Stimulated activated naive CD8-positive, alpha-beta T cell treated with anti-CD3 and anti-CD28 coated beads, Interleukin-15, amount 100 ng/mL, for 72 hours (primary cell): ENCODE results near the gene BCAM.
"Not testable (repeated sequence)": the region's sequence is repeated elsewhere in the genome, so short reads cannot be mapped to it uniquely, and the experiment has no call there.

Source experiments
- ATAC-seq: fragments of 150-1000 bp; cut with Tn5 transposase; 2 replicates; pipeline ENCODE4 v1.10.0; 2021; ENCODE audit warnings: mild to moderate bottlenecking, moderate library complexity
- DNase-seq, 2 donors: peaks; one replicate each; pipeline ENCODE4 v3.0.0; 2021 to 2022
- H3K27ac Mint-ChIP-seq, 2 donors: one replicate each; pipeline ENCODE4 v1.8.0; 2022; ENCODE audit warnings: mild to moderate bottlenecking in 2 of 2, mixed read lengths in 2 of 2, moderate library complexity in 2 of 2
- H3K27me3 Mint-ChIP-seq: one replicate; pipeline ENCODE4 v1.8.0; 2022; ENCODE audit warnings: mixed read lengths
- H3K4me1 Mint-ChIP-seq: one replicate; pipeline ENCODE4 v1.8.0; 2022; ENCODE audit warnings: mild to moderate bottlenecking, mixed read lengths
- H3K4me3 Mint-ChIP-seq, 2 donors: one replicate each; pipeline ENCODE4 v1.8.0; 2022; ENCODE audit warnings: mild to moderate bottlenecking in 2 of 2, mixed read lengths in 2 of 2, moderate library complexity in 1 of 2
- H3K9me3 Mint-ChIP-seq, 2 donors: one replicate each; pipeline ENCODE4 v1.8.0; 2022; ENCODE audit warnings: mixed read lengths in 2 of 2

The BCAM gene, protein sequence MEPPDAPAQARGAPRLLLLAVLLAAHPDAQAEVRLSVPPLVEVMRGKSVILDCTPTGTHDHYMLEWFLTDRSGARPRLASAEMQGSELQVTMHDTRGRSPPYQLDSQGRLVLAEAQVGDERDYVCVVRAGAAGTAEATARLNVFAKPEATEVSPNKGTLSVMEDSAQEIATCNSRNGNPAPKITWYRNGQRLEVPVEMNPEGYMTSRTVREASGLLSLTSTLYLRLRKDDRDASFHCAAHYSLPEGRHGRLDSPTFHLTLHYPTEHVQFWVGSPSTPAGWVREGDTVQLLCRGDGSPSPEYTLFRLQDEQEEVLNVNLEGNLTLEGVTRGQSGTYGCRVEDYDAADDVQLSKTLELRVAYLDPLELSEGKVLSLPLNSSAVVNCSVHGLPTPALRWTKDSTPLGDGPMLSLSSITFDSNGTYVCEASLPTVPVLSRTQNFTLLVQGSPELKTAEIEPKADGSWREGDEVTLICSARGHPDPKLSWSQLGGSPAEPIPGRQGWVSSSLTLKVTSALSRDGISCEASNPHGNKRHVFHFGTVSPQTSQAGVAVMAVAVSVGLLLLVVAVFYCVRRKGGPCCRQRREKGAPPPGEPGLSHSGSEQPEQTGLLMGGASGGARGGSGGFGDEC

DNA sequence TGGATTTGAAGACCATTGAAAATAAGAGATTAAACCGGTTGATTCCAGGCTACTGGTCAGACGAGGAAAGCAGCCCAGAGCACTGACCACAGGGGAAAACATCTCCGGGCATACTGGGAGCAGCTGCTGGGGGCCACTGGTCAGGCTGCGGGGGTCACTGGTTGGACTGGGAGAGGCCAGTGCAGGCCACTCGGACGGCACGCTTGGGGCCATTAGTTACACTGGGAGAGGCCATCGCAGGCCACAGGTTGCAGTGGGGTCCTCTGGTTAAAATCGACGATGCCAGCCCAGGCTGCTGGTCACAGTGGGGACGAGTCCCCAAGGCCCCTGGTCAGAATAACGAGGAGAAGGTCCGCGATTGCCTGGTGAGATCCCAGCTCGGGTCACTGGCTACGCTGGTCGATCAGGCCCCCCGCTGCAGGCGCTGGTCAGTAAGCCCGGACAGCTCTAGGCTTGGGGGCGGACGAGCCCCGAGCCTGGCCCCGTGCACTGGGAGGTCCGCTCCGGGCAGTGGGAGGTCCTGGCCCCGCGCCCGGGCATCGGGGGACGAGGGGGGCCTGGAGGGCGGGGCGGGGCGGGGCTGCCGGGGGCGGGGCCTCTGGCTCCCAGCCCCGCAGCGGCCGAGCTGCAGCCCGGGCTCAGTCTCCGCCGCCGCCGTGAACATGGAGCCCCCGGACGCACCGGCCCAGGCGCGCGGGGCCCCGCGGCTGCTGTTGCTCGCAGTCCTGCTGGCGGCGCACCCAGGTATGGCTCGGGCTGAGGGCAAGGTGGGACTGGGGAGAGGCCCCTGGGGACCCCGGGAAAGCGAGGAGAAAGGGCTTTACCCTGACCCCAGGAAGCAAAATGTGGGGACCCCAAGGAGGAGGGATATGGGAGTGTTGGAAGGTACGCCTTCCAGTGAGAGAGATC is at the start of gene BCAM:
Gene BCAM (plus strand): TSS at position 641 of the 909 bp plus-strand sequence. CDS start 22 bp downstream, at position 663.
- peak; percentile 51 for ATAC-seq
- H3K27me3 Mint-ChIP-seq: peaks cover 47% of the 10 kb centered on the region
- H3K4me3 Mint-ChIP-seq: peak within 1 kb of the TSS; percentile 49 to 76
- no peaks in the 10 kb centered on the region for H3K9me3 Mint-ChIP-seq
- peak within 1 kb of the TSS in 1 of 2 donors; percentile 16 for H3K27ac Mint-ChIP-seq
- peaks cover 15% of the 10 kb centered on the region for H3K4me1 Mint-ChIP-seq
- DNase-seq: no peak

DNA sequence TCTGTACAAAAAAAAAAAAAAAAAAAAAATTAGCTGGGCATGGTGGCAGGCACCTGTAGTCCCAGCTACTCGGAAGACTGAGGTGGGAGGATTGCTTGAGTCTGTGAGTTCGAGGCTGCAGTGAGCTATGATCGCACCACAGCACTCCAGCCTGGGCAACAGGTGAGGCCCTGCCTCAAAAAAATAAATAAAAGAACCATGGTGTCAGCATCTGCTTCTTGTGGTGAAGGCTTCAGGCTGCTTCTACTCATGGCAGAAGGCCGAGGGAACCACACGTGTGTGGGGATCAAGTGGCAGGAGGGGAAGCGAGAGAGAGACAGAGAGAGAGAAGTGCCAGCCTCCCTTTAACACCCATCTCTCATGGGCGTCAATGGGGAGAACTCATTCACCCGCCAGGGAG is 46.9 kb upstream of the BCAM start:
- DNase-seq (no peak), ATAC-seq (no peak)
- peaks cover 48% of the 10 kb centered on the region for H3K4me1 Mint-ChIP-seq
- no peak overlapping the region for H3K4me3 Mint-ChIP-seq
- H3K27me3 Mint-ChIP-seq: no peaks in the 10 kb centered on the region
- H3K9me3 Mint-ChIP-seq: no peaks in the 10 kb centered on the region
- no peak overlapping the region for H3K27ac Mint-ChIP-seq

DNA sequence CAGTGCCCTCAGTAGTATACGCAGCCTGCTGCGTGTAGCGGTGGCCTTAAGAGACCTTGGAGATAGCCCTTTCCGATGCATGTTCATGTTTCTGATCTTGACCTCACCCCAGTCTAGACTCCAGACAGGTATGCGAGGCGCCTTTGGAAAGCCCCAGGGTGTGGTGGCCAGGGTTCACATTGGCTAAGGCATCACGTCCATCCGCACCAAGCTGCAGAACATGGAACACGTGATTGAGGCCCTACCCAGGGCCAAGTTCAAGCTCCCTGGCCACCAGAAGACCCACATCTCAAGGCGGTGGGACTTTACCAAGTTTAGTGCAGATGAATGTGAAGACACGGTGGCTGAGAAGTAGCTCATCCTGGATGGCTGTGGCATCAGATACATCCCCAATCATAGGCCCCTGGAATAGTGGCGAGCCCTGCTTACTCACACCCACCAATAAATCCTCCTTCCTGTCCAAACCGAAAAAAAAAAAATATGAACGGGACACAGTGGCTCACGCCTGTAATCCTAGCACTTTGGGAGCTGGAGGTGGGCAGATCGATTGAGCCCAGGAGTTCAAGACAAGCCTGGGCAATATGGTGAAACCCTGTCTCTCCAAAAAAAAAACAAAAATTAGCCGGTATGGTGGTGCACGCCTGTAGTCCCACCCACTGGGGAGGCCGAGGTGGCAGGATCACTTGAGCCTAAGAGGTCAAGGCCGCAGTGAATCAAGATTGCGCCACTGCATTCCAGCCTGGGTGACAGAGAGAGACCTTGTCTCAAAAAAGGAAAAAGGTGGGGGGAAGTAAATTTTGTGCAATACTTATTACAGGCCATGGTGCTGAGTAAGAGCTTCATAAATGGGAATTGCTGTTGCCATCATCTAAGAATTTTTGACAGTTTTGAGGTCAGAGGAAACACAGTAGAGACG is 43.6 kb upstream of the BCAM start:
- DNase-seq: no peak

DNA sequence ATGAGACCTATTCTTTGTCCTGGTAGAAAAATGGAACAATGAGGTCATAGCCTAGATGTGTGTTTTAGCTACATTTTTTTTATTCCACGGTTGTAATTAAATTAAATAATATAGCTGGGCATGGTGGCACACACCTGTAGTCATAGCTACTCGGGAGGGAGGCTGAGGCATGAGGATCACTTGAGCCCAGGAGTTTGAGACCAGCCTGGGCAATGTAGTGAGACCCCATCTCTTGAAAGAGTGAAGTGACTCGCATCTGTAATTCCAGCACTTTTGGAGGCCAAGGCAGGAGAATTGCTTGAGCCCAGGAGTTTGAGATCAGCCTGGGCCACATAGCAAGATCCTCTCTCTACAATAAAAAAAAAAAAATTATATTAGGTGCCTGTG is 43.0 kb upstream of the BCAM start:
- H3K4me3 Mint-ChIP-seq: no peak overlapping the region
- H3K4me1 Mint-ChIP-seq: peaks cover 56% of the 10 kb centered on the region
- H3K27me3 Mint-ChIP-seq: no peaks in the 10 kb centered on the region
- ATAC-seq (no peak), DNase-seq (no peak)
- H3K9me3 Mint-ChIP-seq: peaks cover 0 to 6% of the 10 kb centered on the region in 2 donors
- H3K27ac Mint-ChIP-seq: no peak overlapping the region

More for the DNA sequence above, 43.6 kb upstream of the BCAM start:
- no peaks in the 10 kb centered on the region for H3K27me3 Mint-ChIP-seq
- peak overlapping the region in 1 of 2 donors; percentile 61 for H3K27ac Mint-ChIP-seq
- H3K4me3 Mint-ChIP-seq: no peak overlapping the region
- H3K4me1 Mint-ChIP-seq: peaks cover 56% of the 10 kb centered on the region
- no peak for ATAC-seq
- peaks cover 0 to 6% of the 10 kb centered on the region in 2 donors for H3K9me3 Mint-ChIP-seq

DNA sequence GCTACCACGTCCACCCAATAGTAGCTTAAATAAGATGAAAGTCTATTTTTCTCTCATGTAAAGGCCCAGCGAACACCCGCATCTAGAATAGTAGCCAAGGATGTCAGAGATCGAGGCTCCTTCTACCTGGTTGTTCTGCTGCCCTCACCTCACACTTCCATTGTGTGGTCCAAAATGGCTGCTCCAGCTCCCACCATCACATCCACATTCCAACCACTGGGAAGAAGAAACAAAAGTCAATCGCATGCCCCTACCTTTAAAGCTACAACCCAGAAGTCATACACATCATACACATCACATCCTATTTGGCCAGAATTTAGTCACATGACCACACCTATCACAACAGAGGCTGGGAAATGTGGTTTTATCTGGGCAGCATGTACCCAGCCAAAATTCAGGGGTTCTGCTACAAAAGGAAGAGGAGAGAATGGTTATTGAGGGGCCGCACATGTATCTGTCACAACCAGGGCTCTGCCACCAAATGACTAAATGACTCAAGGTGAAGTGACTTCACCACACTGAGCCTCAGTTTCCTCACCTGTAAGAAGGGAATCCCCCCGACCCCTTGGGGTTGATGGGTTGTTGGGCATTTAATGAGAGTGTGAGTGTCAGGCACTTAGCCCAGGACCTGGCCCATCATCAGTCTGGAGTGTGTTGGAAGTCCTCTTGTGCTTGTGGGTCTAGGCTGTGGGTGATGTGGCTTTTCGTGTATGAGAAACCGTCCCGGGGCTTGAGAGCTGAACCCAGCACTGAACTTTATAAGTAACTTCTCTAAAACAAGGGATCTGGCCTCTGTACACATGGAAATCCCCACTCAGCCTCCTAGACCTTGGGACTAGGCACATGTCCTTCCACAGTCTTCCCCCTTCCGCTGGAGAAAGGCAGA is 41.4 kb upstream of the BCAM start:
- Mint-ChIP-seq H3K27me3 (no peaks in the 10 kb centered on the region), H3K9me3 (peaks cover 0 to 6% of the 10 kb centered on the region in 2 donors), H3K4me1 (peaks cover 47% of the 10 kb centered on the region), H3K27ac (no peak overlapping the region), H3K4me3 (no peak overlapping the region)
- DNase-seq: peak in 1 of 2 donors; percentile 62
- ATAC-seq: peak; percentile 55

DNA sequence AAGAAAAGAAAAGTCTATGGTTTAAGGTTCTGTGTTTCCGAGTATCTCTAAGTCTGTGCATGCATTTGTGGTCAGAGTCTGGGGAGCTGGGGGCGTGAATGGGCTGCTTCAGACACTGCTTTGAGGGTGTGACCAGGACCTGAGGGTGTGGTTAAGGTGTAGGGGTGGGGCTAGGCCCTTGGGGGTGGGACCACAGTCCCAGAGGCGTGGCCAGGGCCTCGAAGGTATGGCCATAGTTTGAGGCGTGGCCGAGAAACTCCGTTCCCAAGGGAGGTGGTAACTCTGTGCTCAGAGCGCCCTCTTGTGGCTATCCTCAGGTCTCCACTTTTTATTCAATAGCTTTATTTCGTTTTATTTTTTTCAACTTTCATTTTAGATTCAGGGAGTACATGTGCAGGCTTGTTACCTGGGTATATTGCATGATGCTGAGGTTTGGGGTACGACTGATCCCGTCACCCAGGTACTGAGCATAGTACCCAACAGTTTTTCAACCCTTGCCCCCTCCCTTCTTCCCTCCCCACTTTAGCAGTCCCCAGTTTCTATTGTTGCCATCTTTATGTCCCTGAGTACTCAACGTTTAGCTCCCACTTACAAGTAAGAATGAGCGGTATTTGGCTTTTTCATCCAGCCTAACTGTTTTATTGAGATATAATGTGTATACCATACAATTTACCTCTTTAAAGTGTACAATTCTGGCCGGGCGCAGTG is 38.2 kb upstream of the BCAM start:
- H3K9me3 Mint-ChIP-seq: peaks cover 0 to 6% of the 10 kb centered on the region in 2 donors

DNA sequence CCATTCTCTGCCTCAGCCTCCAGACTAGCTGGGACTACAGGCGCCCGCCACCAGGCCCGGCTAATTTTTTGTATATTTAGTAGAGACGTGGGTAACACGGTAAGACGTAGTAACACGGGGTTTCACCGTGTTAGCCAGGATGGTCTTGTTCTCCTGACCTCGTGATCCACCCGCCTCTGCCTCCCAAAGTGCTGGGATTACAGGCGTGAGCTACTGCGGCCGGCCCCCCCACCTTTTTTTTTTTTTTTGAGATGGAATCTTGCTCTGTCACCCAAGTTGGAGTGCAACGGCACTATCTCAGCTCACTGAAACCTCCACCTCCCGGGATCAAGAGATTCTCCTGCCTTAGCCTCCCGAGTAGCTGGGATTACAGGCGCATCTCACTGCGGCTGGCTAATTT is 36.8 kb upstream of the BCAM start:
- DNase-seq, H3K27ac Mint-ChIP-seq, H3K4me3 Mint-ChIP-seq, H3K27me3 Mint-ChIP-seq, H3K9me3 Mint-ChIP-seq, ATAC-seq: not testable (repeated sequence)
- H3K4me1 Mint-ChIP-seq: peaks cover 34% of the 10 kb centered on the region

More for the DNA sequence above, 38.2 kb upstream of the BCAM start:
- Mint-ChIP-seq H3K4me1 (peaks cover 36% of the 10 kb centered on the region), H3K27ac (peak overlapping the region; percentile 80 to 90), H3K4me3 (peak overlapping the region; percentile 43 to 76), H3K27me3 (no peaks in the 10 kb centered on the region)
- DNase-seq (peak; percentile 97 to 98), ATAC-seq (peak; percentile 97)

DNA sequence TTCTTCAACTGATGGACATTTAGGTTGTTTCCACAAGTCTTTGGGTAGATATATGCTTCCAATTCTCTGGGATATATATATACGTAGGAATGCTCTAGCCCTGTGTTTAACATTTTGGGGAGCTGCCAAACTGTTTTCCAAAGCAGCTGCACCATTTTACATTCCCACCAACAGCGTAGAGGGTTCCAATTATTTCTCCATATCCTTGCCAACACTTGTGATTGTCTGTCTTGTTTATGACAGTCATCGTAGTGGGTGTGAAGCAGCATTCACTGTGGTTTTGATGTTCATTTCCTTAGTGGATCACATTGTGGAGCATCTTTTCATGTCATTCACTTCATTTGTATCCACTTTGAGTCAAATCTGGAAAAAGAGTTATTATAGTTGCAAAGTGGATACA is 35.9 kb upstream of the BCAM start:
- Mint-ChIP-seq H3K4me3 (no peak overlapping the region), H3K4me1 (peaks cover 26% of the 10 kb centered on the region), H3K9me3 (peaks cover 0 to 6% of the 10 kb centered on the region in 2 donors), H3K27me3 (no peaks in the 10 kb centered on the region), H3K27ac (no peak overlapping the region)
- DNase-seq (no peak), ATAC-seq (no peak)

DNA sequence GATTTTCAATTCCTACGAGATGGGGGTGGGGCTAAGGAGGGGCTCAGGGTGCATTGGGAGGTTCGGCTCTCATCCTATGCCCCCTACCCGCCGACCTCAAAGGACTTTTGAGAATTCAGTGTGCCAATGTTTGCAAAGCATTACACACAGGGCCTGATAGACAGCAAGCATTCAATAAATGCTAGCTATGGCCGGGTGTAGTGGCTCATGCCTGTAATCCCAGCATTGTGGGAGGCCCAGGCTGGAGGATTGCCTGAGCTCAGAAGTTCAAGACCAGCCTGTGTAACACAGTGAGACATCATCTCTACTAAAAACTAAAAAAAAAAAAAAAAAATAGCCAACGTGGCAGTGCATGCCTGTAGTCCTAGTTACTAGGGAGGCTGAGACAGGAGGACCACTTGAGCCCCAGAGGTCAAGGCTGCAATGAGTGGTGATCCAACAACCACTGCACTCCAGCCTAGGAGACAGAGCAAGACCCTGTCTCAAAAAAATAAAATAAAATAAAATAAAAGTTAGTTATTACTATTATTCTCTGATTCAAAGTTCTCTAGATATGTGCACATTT is 33.1 kb upstream of the BCAM start:
- ATAC-seq: no peak
- Mint-ChIP-seq H3K27me3 (no peaks in the 10 kb centered on the region), H3K9me3 (no peaks in the 10 kb centered on the region), H3K4me1 (peaks cover 3% of the 10 kb centered on the region), H3K4me3 (no peak overlapping the region), H3K27ac (no peak overlapping the region)
- no peak for DNase-seq

DNA sequence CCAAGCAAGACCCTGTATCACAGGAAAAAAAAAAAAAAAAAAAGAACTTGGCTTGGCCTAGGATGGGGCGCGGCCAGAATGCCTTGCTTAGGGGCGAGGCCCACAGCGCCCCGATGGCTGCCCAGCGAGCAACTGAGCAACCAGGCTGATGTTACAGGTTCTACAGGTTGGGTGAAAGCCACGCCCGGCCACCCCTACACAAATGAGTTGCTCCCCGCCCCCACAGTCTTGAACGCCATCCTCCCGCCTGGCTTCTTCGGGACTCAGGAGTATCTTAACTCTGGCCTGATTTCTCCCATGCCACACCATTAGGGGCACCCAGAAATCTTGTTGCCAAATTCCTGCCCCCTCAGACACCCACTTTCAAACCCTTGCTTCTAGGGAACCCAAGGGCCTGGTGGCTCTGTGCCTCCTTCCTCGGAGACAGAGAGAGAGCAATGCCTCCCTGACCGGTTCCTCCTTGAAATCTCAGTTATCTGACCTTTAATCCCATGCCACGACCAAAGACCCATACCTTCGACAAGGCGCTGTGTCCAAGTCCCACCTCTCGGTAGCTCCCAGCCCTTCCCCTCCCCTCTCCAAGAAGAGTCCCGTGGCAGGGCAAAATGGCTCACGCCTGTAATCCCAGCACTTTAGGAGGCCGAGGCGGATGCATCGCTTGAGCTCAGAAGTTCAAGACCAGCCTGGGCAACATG is 32.4 kb upstream of the BCAM start:
- DNase-seq (no peak), ATAC-seq (no peak)
- Mint-ChIP-seq H3K9me3 (no peaks in the 10 kb centered on the region), H3K4me3 (no peak overlapping the region), H3K4me1 (no peaks in the 10 kb centered on the region), H3K27me3 (no peaks in the 10 kb centered on the region), H3K27ac (no peak overlapping the region)

DNA sequence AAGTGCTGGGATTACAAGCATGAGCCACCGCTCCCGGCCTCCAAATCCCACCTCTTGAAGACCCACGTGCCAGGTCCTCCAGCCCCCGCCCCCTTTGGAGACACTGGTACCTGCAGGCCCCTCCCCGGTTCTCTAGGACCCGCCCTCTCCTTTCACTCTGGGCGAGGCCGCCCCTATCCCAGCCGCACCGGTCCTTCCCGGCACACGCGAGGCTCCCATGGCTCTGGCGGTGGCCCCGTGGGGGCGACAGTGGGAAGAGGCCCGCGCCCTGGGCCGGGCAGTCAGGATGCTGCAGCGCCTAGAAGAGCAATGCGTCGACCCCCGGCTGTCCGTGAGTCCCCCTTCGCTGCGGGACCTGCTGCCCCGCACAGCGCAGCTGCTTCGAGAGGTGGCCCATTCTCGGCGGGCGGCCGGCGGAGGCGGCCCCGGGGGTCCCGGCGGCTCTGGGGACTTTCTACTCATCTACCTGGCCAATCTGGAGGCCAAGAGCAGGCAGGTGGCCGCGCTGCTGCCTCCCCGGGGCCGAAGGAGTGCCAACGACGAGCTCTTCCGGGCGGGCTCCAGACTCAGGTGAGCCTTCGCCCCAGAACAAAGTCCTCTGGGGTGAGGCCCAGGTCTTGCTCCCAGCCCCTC is 31.1 kb upstream of the BCAM start, which contains the start of gene CBLC:
Gene CBLC (plus strand): TSS at position 176 of the 633 bp plus-strand sequence. CDS start 42 bp downstream, at position 218.
- H3K4me3 Mint-ChIP-seq: no peak within 1 kb of the TSS
- no peaks in the 10 kb centered on the region for H3K9me3 Mint-ChIP-seq
- no peak within 1 kb of the TSS for H3K27ac Mint-ChIP-seq
- no peaks in the 10 kb centered on the region for H3K27me3 Mint-ChIP-seq
- DNase-seq (no peak), ATAC-seq (peak; percentile 42)
- H3K4me1 Mint-ChIP-seq: no peaks in the 10 kb centered on the region

DNA sequence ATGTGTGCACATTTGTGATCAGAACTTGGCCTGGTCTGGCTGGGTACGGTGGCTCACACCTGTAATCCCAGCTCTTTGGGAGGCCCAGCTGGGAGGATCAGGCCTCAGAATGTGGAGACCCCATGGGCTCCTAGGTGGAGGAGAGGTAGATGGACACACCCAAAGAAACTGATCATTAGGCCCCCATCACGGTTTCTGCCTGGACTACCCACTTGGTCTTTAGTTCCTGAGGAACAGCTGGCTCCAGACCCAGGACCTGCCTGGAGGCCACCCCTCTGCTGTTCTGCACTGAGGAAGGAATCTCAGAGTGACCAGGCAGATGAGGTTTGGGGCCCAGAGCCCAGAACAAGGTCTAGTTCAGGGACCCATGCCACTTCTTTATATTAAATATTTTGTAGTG is 29.8 kb upstream of the BCAM start:
- H3K4me1 Mint-ChIP-seq: peaks cover 2% of the 10 kb centered on the region
- H3K27me3 Mint-ChIP-seq: no peaks in the 10 kb centered on the region
- no peak for DNase-seq
- no peaks in the 10 kb centered on the region for H3K9me3 Mint-ChIP-seq
- no peak overlapping the region for H3K4me3 Mint-ChIP-seq
- ATAC-seq: no peak
- H3K27ac Mint-ChIP-seq: no peak overlapping the region
